Measurements from ENCODE around the gene SEMA3G.

- TF ChIP-seq, protein P1, sequence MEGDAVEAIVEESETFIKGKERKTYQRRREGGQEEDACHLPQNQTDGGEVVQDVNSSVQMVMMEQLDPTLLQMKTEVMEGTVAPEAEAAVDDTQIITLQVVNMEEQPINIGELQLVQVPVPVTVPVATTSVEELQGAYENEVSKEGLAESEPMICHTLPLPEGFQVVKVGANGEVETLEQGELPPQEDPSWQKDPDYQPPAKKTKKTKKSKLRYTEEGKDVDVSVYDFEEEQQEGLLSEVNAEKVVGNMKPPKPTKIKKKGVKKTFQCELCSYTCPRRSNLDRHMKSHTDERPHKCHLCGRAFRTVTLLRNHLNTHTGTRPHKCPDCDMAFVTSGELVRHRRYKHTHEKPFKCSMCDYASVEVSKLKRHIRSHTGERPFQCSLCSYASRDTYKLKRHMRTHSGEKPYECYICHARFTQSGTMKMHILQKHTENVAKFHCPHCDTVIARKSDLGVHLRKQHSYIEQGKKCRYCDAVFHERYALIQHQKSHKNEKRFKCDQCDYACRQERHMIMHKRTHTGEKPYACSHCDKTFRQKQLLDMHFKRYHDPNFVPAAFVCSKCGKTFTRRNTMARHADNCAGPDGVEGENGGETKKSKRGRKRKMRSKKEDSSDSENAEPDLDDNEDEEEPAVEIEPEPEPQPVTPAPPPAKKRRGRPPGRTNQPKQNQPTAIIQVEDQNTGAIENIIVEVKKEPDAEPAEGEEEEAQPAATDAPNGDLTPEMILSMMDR (IDR thresholded peaks at IDR 0.05; ENCODE audit: borderline replicate concordance, extremely low read depth, low read length, poor library complexity, severe bottlenecking): no peak
- no peak for TF ChIP-seq EZH2 (IDR thresholded peaks at IDR 0.05; ENCODE audit: borderline replicate concordance, low read depth, low read length, severe bottlenecking)
Measured at GRCh38 chr3:52406231-52406661, 38.7 kb downstream of the SEMA3G start.
